SH-SY5Y (cell line): Measurements from ENCODE around the gene TBC1D24.

Source experiments
- GATA2 ChIP-seq: IDR thresholded peaks from 2 replicates; pipeline ENCODE4 v1.6.1; 2011; ENCODE audit warnings: mild to moderate bottlenecking, low read depth, low read length
- GATA3 ChIP-seq: IDR thresholded peaks from 2 replicates; pipeline ENCODE4 v1.6.1; 2011; ENCODE audit warnings: low read depth, mild to moderate bottlenecking, low read length, moderate library complexity

- TF ChIP-seq GATA2 (no peak), GATA3 (no peak)
Observed at GRCh38 chr16:2429034-2429770, 45.7 kb upstream of the TBC1D24 start, which contains the start of gene CCNF.
